Neural cell (in vitro differentiated cells): ENCODE data around the gene PAX3. TPM values are rescaled to one million over a fixed set of nuclear protein-coding genes. Genes with fewer than 3 reads are reported as not detected.

Experiments used
- H2AFZ ChIP-seq: fragments of 200-600, 300-800 bp; sonication (generic), shearing (Covaris generic); 2 replicates; pipeline ENCODE4 v1.6.0; 2014; ENCODE audit warnings: low read depth, mild to moderate bottlenecking, antibody characterized with exemption, low read length, moderate library complexity
- H3F3A ChIP-seq: fragments of 200-600 bp; shearing (Covaris generic); 2 replicates; pipeline ENCODE4 v1.6.1; 2016; ENCODE audit warnings: mild to moderate bottlenecking, moderate library complexity, mixed read lengths, antibody characterized with exemption, low read length; ENCODE audit not compliant: insufficient read depth, poor library complexity, severe bottlenecking
- H3K27ac ChIP-seq: fragments of 200-600, 300-800 bp; sonication (generic), shearing (Covaris generic); 2 replicates; pipeline ENCODE4 v1.5.1; 2014; ENCODE audit warnings: mild to moderate bottlenecking, low read length, moderate library complexity
- H3K27me3 ChIP-seq: fragments of 300-800, 200-600 bp; sonication (generic), shearing (Covaris generic); 2 replicates; pipeline ENCODE4 v1.6.0; 2014; ENCODE audit warnings: mild to moderate bottlenecking, low read depth, low read length, moderate library complexity; ENCODE audit not compliant: insufficient read depth
- H3K36me3 ChIP-seq: fragments of 300-800, 200-600 bp; sonication (generic), shearing (Covaris generic); 2 replicates; pipeline ENCODE4 v1.5.1; 2014; ENCODE audit warnings: mild to moderate bottlenecking, antibody characterized with exemption, low read length, moderate library complexity; ENCODE audit not compliant: insufficient read depth
- H3K4me2 ChIP-seq: fragments of 300-800, 200-600 bp; sonication (generic), shearing (Covaris generic); 2 replicates; pipeline ENCODE4 v1.6.0; 2014; ENCODE audit warnings: mild to moderate bottlenecking, low read length
- H3K4me3 ChIP-seq: fragments of 300-800, 200-600 bp; sonication (generic), shearing (Covaris generic); 2 replicates; pipeline ENCODE4 v1.5.1; 2014; ENCODE audit warnings: mild to moderate bottlenecking, low read length, moderate library complexity
- H3K79me2 ChIP-seq: fragments of 200-600 bp; shearing (Covaris generic); replicated peaks from 2 replicates; pipeline ENCODE4 v1.6.0; 2014; ENCODE audit warnings: mild to moderate bottlenecking, low read length, moderate library complexity; ENCODE audit not compliant: insufficient read depth
- H3K9ac ChIP-seq: fragments of 300-800, 200-600 bp; sonication (generic), shearing (Covaris generic); 2 replicates; pipeline ENCODE4 v1.6.1; 2016; ENCODE audit warnings: mild to moderate bottlenecking, low read length, mixed read lengths
- H3K9me2 ChIP-seq: fragments of 200-600 bp; shearing (Covaris generic); 2 replicates; pipeline ENCODE4 v1.6.1; 2016; ENCODE audit warnings: mild to moderate bottlenecking, low read length, mixed read lengths; ENCODE audit not compliant: insufficient read depth
- H3K9me3 ChIP-seq: fragments of 200-600, 300-800 bp; sonication (generic), shearing (Covaris generic); 2 replicates; pipeline ENCODE4 v1.6.1; 2016; ENCODE audit warnings: mild to moderate bottlenecking, mixed run types, low read length, moderate library complexity, mixed read lengths
- H4K20me1 ChIP-seq: fragments of 200-600 bp; shearing (Covaris generic); 2 replicates; pipeline ENCODE4 v1.6.1; 2016; ENCODE audit warnings: mild to moderate bottlenecking, mixed run types; ENCODE audit not compliant: insufficient read depth
- CTCF ChIP-seq: fragments of 450-650 bp; IDR thresholded peaks from 2 replicates; pipeline ENCODE4 v1.5.1; 2014; ENCODE audit warnings: antibody characterized with exemption, mild to moderate bottlenecking, moderate library complexity; ENCODE audit not compliant: poor library complexity, severe bottlenecking
- EP300 ChIP-seq: fragments of 450-650 bp; conservative IDR thresholded peaks from 2 replicates; pipeline ENCODE4 v1.6.1; 2014; ENCODE audit warnings: antibody characterized with exemption, mild to moderate bottlenecking, moderate library complexity; ENCODE audit not compliant: poor library complexity, severe bottlenecking
- EZH2 ChIP-seq: fragments of 200-600, 300-800 bp; shearing (Covaris generic), sonication (generic); IDR thresholded peaks from 2 replicates; pipeline ENCODE4 v1.6.1; 2014; ENCODE audit warnings: antibody characterized with exemption, low read length, borderline replicate concordance, mild to moderate bottlenecking; ENCODE audit not compliant: insufficient read depth, poor library complexity, severe bottlenecking
- MXI1 ChIP-seq: fragments of 450-650 bp; conservative IDR thresholded peaks from 2 replicates; pipeline ENCODE4 v1.6.1; 2014; ENCODE audit warnings: antibody characterized with exemption, mild to moderate bottlenecking; ENCODE audit not compliant: poor library complexity, severe bottlenecking
- POLR2AphosphoS5 ChIP-seq: IDR thresholded peaks from 2 replicates; pipeline ENCODE4 v1.6.1; 2012
- RAD21 ChIP-seq: fragments of 450-650 bp; conservative IDR thresholded peaks from 2 replicates; pipeline ENCODE4 v1.6.1; 2014; ENCODE audit warnings: antibody characterized with exemption, mild to moderate bottlenecking, moderate library complexity
- REST ChIP-seq: IDR thresholded peaks from 2 replicates; pipeline ENCODE4 v1.6.1; 2012; ENCODE audit warnings: borderline replicate concordance
- SMC3 ChIP-seq: fragments of 450-650 bp; conservative IDR thresholded peaks from 2 replicates; pipeline ENCODE4 v1.6.1; 2014; ENCODE audit warnings: antibody characterized with exemption, mild to moderate bottlenecking, moderate library complexity; ENCODE audit not compliant: poor library complexity
- TAF1 ChIP-seq: IDR thresholded peaks from 2 replicates; pipeline ENCODE4 v1.6.1; 2012; ENCODE audit warnings: low read depth
- polyA plus RNA-seq: library from polyadenylated mRNA; depleted of rRNA; stranded (reverse); fragments of >200 nt; gene quantifications from 2 replicates; pipeline ENCODE4 v1.2.3, GENCODE V29; 2014

Gene PAX3
- polyA plus RNA-seq, 1 donor from 2014 or later: not detected

GRCh38 chr2:222232372-222232771 is 66.4 kb downstream of the PAX3 start:
- no peak for TF ChIP-seq EZH2
- no peak for TF ChIP-seq EP300
- no peak for TF ChIP-seq CTCF
- no peak for TF ChIP-seq RAD21
- TF ChIP-seq TAF1: no peak
- TF ChIP-seq POLR2AphosphoS5: no peak
- no peak for TF ChIP-seq REST
- no peak for TF ChIP-seq SMC3
- no peak for TF ChIP-seq MXI1
- Histone ChIP-seq H3K9me2 (no peaks in the 10 kb centered on the region), H3K9me3 (no peaks in the 10 kb centered on the region), H3K4me2 (no peak overlapping the region), H3K4me3 (no peak overlapping the region), H3K36me3 (no peaks in the 10 kb centered on the region), H3F3A (no peaks in the 10 kb centered on the region), H3K9ac (no peak overlapping the region), H3K79me2 (no peaks in the 10 kb centered on the region), H3K27ac (no peak overlapping the region), H4K20me1 (no peaks in the 10 kb centered on the region), H3K27me3 (peaks cover 21% of the 10 kb centered on the region), H2AFZ (no peak overlapping the region)

- H3K36me3 ChIP-seq: no peaks in the 10 kb centered on the region
- H3K9me3 ChIP-seq: no peaks in the 10 kb centered on the region
- no peak overlapping the region for H2AFZ ChIP-seq
- no peak overlapping the region for H3K4me2 ChIP-seq
- TF ChIP-seq POLR2AphosphoS5 (no peak), MXI1 (no peak), REST (no peak), TAF1 (no peak), CTCF (no peak), RAD21 (no peak), EZH2 (no peak), SMC3 (no peak), EP300 (no peak)
- no peak overlapping the region for H3K4me3 ChIP-seq
- no peaks in the 10 kb centered on the region for H3K27me3 ChIP-seq
- H3K79me2 ChIP-seq: no peaks in the 10 kb centered on the region
- H3F3A ChIP-seq: no peaks in the 10 kb centered on the region
- H4K20me1 ChIP-seq: no peaks in the 10 kb centered on the region
- no peak overlapping the region for H3K27ac ChIP-seq
- H3K9me2 ChIP-seq: no peaks in the 10 kb centered on the region
- H3K9ac ChIP-seq: no peak overlapping the region
These were observed 70.7 kb downstream of the PAX3 start for GRCh38 chr2:222228054-222228453.
